ENCODE results near the gene FEN1.

Gene FEN1

DNA sequence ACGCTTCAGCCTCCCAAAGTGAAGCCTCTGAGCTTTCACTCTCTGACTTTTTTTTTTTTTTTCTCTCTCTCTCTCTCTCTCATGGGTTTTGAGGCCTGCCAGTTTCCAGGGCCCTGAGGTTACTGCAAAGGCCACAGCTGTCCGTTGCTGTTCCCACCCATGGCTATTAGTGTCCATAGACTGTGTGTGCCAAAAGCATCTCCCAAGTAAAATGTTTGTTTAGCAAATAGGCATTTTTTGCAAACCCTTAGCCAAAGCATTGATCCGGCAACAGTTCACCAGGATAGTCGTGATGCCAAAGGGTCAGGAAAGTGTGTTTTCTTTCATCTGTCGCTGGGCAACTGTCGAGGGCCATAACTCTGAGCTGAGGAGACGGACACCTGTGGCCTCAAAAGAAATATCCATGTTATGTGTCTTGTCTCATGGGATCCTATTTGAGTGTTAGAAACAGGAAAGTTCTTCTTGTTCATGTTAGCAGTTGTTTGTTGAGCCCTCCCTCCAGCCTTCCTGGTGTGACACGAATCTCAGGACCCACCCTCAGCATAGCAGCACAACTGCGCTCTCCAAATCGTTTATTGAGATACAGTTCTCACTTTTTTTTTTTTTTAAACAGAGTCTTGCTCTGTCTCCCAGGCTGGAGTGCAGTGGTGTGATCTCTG, 53.8 kb downstream of the FEN1 start:
- Histone ChIP-seq H3K79me2 (ENCODE audit: control insufficient read depth, insufficient read depth, low read length, poor library complexity) (no peaks in the 10 kb centered on the region), H3K36me3 (ENCODE audit: control insufficient read depth in 1 of 2, insufficient read depth in 2 of 2, low read length in 2 of 2) (peaks cover 70 to 80% of the 10 kb centered on the region in 2 experiments), H2AK5ac (ENCODE audit: low read length) (no peak overlapping the region), H4K8ac (ENCODE audit: low read depth, low read length) (no peak overlapping the region), H3K4me1 (ENCODE audit: control insufficient read depth in 1 of 2, insufficient read depth in 2 of 2, low read length in 2 of 2) (no peaks in the 10 kb centered on the region), H3K18ac (ENCODE audit: low read length) (no peak overlapping the region), H2AFZ (ENCODE audit: insufficient read depth, low read length, poor library complexity) (no peak overlapping the region), H3K27ac (ENCODE audit: low read depth, low read length) (no peak overlapping the region), H4K12ac (ENCODE audit: low read depth, low read length) (no peak overlapping the region), H3K4me3 (ENCODE audit: low read depth, low read length) (no peak overlapping the region), H2BK120ac (ENCODE audit: insufficient read depth, low read length, poor library complexity) (no peak overlapping the region), H3K4ac (ENCODE audit: low read depth, low read length) (no peak overlapping the region), H2BK12ac (ENCODE audit: low read length) (no peak overlapping the region), H4K91ac (ENCODE audit: low read depth, low read length) (no peak overlapping the region), H3K9ac (ENCODE audit: low read length) (no peak overlapping the region), H3K79me1 (ENCODE audit: low read length) (no peaks in the 10 kb centered on the region), H3K9me3 (ENCODE audit: insufficient read depth, low read depth, low read length) (no peaks in the 10 kb centered on the region), H3K14ac (ENCODE audit: low read length) (no peak overlapping the region), H3K4me2 (ENCODE audit: low read length) (no peak overlapping the region), H3K27me3 (ENCODE audit: insufficient read depth, low read length) (no peaks in the 10 kb centered on the region), H2BK5ac (ENCODE audit: low read depth, low read length, poor library complexity) (no peak overlapping the region), H3K23ac (ENCODE audit: low read length) (no peak overlapping the region)
- DNase-seq, result no peak
- no CpG with 5 or more reads among the region's 10 CpGs for WGBS (ENCODE audit: extremely low coverage, insufficient coverage, insufficient read length)
